GM21717 (cell line): Measurements from ENCODE around the gene SLC2A4RG.

Experiments used
- ATAC-seq: cut with Tn5 transposase; IDR thresholded peaks from one replicate; pipeline ENCODE4 v1.9.1; 2021; ENCODE audit warnings: mild to moderate bottlenecking, moderate library complexity; ENCODE audit not compliant: unreplicated experiment

The SLC2A4RG gene

DNA sequence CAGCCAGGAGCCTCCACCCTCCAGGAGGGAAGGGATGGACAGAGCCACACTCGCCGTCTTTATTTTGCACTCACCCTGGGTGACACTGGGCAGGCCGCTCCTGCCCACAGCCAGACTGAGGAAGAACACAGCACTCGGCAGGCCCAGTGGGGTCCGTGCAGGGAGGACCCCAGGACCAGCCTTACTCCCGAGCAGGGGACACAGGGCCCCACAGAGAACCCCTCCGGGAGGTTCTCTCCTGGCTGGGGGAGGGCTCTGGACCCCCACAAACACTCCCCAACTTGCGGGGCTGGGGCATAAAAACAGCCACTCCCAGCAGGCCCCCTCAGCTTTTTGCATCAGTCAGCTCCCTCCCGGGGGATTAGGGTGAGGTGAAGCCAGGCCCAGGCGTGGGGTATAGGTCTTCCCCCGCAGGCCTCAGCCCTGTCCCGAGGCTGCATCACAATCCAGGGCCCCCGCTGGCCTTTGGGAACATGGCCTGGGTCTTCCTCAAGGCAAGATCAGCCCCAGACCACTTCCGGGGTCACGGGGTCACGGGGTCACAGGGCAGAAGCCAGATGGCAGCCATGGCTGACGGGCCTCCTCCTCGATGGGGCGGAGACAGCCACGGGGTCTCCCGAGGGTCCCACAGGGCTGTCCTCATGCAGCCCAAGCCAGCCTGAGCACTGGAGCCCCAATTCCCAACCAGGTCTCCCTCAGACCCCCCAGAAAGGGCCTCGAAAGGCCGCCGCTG lies 39.9 kb upstream of the SLC2A4RG start:
- no peak for ATAC-seq

DNA sequence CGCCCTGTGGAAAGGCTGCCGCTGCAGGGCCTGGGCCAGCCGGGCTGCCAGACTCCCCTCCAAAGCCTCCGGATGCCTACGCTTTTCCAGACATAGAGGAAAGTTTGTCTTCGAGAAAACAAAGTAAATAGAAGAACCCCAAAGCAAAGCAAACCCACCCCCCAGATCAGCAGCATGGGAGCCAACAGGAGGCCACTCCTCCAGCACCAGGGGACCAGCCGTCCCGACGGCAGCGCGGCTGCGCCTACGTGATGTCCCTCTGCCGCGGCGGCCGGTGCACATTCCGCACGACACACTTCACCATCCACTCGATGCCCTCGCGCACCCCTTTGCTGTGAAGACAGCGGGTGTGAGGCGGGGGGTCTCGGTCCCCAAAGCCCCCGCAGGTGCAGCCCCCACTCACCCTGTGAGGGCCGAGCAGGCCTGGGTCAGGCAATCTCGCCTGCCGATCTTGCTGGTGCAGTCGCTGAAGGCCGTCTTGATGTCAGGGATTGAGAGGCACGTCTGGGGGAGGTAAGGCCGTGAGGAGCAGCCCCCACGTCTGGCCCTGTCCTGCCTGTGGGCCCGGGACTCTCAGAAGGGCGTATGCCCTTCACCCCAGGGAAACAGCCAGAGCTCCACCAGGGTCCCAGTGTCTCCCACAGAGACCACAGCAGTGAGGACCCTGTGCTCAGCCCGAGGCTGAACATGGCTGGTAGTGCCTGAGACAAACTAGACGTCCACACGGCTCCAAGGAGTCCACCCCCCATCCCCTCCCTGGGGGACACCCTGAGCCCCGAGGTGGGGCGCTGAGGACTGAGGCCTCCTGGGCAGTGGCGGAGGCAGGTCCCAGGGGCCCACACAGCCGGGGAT lies 39.2 kb upstream of the SLC2A4RG start:
- ATAC-seq, result no peak

- ATAC-seq, result no peak
Measured at GRCh38 chr20:63701051-63701328, 38.6 kb upstream of the SLC2A4RG start.

- ATAC-seq, result no peak
Measured at GRCh38 chr20:63701329-63702035, 38.1 kb upstream of the SLC2A4RG start.

DNA sequence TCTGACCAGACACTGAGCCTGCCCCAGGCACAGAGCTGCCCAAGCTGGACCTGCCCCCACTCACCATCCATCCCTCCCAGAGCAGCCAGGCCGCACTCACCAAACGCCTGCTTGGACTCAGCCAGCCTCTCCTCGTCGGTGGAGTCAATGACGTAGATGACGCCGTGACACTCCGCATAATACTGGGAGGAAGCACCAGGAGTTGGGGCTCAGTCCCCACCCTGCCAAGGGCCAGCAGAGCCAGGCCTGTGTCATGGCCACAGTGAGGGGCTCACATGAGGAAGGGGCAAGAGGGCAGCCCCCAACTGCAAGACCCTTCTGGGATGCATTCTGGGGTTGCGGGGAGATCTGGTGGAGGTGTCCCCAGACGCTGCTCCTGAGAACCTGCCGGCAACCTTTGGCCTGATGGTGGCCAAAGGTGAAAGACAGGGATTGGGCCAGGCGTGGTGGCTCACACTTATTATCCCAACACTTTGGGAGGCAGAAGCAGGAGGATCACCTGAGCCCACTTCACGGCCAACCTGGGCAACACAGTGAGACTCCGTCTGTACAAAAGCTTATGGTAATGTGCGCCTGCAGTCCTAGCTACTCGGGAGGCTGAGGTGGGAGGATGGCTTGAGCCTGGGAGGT lies 37.4 kb upstream of the SLC2A4RG start:
- no peak for ATAC-seq

DNA sequence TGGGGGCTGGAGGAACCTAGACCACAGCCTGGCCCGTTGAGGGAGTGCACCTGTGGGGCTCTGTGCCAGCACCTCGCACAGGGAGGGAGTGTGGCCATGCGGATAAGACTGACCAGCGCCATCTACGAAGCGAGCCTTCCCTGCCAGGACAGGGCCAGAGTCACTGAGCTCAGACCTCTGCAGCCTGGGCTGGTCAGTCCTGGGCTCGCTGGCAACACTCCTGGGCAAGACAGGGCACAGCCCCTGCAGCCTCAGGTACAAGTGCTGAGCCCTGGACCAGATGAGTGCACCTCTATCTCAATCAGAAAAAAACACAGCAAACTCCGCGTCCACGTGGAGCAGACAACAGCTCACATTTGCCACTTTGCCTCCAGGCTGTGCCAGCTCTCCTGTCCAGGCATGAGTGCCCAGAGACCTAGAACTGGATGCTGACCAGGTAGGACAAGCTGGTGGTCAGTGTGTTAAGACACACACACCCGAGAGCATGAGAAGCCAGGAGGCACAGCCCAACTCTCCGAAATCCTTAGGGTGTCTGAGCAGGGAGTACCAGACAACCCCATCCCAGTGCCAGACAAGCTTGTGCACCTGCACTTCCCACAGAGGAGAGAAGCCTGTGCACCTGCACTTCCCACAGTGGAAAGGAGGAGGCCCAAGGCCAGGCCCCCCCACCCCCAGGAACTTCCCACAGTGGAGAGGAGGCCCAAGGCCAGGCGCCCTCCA lies 36.7 kb upstream of the SLC2A4RG start:
- ATAC-seq, result no peak

- ATAC-seq, result no peak
Measured at GRCh38 chr20:63703471-63703975, 36.1 kb upstream of the SLC2A4RG start.

DNA sequence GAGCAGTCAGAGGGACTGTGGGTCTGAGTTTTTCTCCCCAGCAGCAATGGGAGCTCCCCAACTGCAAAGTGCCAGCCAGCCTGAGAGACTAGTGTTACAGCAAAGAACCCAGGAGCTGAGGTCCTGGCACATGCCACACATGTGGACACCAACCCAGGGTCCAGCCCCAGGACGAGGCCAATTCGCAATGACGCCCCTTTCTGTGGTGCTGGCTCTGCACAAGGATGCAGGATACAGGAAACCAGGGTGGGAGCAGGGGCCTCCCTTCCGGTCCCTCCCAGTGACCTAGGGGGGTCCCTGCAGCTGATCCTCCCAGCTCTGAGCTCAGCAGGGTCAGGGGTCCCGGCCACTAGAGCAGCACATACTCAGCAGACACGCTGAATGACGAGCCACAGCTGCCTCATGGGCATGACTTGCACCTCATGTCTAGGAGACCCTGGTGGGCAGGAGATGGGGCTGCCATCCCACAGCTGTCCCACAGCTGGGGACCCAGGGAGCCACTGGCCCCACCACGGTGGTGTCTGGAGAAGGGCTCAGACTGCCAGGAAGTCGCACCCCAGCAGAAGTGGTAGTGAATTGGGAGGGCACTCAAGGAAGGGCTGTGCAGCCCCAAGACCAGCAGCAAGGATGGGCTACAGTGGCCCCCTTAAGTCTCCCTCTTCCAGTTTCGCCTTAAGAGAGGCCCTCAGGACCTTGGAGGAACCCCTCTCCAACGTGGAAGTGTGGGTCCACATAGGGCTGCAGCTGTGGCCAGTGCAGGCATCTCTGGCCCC lies 35.4 kb upstream of the SLC2A4RG start:
- ATAC-seq, result no peak

GRCh38 chr20:63704749-63705117 lies 34.8 kb upstream of the SLC2A4RG start:
- ATAC-seq, result no peak

DNA sequence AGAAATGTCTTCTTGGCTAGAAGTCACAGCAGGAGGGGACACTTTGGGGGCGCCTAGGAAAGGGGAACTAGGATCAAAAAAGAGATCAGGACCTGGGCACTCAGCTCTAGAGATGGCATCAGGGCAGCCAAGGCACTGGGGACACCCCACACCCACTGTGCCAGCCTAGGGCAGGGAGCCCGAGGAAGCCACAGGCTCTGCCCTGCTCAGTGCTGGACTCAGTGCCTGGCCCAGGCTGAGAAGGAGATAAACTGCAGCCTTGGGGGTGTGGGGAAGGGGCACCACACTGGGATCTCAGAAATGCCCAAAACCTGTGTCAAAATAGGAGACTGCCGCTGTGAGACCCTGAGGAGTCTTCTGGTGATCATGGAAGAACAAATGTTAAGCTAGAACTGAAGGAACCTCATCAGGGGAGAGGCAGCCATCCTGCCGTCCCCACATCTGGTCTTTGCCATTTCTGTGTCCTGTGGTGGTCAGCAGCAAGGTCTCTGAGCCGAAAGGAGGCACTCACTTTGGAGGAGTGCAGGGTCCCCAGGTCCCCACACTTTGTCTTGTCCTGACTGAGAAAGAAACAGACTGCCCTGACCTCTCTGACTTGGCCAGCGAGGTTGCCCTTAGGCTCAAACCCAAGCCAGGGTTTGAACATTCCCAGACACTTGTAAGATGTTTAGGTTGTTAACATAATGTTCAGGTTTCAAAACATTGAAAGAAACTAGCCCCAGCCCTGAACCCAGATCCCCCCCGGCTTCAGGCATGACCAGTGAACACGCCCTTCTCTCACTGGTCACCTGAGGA lies 34.1 kb upstream of the SLC2A4RG start:
- ATAC-seq, result no peak

GRCh38 chr20:63706027-63706695 lies 33.4 kb upstream of the SLC2A4RG start:
- no peak for ATAC-seq

- ATAC-seq, result peak; percentile 23
Measured at GRCh38 chr20:63706852-63707557, 32.6 kb upstream of the SLC2A4RG start.

- ATAC-seq, result peak; percentile 47
Measured at GRCh38 chr20:63707558-63708300, 31.8 kb upstream of the SLC2A4RG start, which contains the start of the genes ARFRP1 and ZGPAT. Gene ARFRP1, minus strand, starts transcription at chr20:63707976. Its CDS starts 885 bp downstream, at chr20:63707091. Gene ZGPAT, plus strand, starts transcription at chr20:63708039. Its CDS starts 542 bp downstream, at chr20:63708581.

DNA sequence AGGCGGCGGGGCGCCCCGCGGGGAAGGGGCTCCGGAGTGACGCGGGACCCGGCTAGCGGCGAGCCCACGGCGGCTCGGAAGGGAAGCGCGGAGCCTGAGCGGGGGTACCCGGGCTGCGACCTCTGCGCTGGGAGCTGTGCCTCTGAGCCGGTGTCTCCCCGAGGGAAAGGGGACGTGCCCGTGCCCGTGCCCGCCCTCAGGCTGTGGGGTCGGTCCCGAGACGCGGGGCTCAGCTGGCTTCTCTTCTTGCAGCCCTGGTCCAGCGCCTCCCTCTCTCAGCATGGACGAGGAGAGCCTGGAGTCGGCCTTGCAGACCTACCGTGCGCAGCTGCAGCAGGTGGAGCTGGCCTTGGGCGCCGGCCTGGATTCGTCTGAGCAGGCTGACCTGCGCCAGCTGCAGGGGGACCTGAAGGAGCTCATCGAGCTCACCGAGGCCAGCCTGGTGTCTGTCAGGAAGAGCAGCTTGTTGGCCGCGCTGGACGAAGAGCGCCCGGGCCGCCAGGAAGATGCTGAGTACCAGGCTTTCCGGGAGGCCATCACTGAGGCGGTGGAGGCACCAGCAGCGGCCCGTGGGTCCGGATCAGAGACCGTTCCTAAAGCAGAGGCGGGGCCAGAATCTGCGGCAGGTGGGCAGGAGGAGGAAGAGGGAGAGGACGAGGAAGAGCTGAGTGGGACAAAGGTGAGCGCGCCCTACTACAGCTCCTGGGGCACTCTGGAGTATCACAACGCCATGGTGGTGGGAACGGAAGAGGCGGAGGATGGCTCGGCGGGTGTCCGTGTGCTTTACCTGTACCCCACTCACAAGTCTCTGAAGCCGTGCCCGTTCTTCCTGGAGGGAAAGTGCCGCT lies 31.1 kb upstream of the SLC2A4RG start:
- peak; percentile 1 for ATAC-seq

DNA sequence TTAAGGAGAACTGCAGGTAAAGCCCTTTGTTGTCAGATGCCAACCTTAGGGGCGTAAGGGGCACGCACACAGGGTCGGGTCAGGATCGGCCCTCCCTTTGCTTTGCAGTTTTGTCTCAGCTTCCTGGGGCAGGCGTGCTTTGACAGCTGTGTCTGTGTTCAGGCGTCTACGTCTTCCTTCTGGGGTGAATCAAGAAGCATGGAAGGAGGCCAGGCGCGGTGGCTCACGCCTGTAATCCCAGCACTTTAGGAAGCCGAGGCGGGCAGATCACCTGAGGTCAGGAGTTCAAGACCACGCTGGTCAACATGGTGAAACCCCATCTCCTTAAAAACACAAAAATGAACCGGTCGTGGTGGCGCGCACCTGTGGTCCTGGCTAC lies 30.4 kb upstream of the SLC2A4RG start:
- no peak for ATAC-seq

GRCh38 chr20:63711085-63711645 lies 28.4 kb upstream of the SLC2A4RG start:
- no peak for ATAC-seq
